ENCODE data around the gene PLCB1. TPM values are rescaled to one million over a fixed set of nuclear protein-coding genes. Genes with fewer than 3 reads are reported as not detected.

The PLCB1 gene
- total and polyA plus RNA-seq, 3 experiments from 2014 or later, result 8.5 to 9.9 (median 8.8) TPM

GRCh38 chr20:8246716-8247115 is 114.7 kb downstream of the PLCB1 start:
- Histone ChIP-seq H3K36me3 (ENCODE audit: insufficient read depth, low read length) (no peaks in the 10 kb centered on the region), H3K9me3 (ENCODE audit: low read length) (no peaks in the 10 kb centered on the region), H3K27me3 (ENCODE audit: insufficient read depth, low read length, poor library complexity, severe bottlenecking) (no peaks in the 10 kb centered on the region), H3K27ac (ENCODE audit: low read depth, low read length) (no peak overlapping the region), H3K4me3 (ENCODE audit: low read length) (no peak overlapping the region), H3K4me1 (ENCODE audit: insufficient read depth, low read length) (no peaks in the 10 kb centered on the region)
- no peak overlapping the region for H3K4me3 Mint-ChIP-seq
- peaks cover 5 to 25% (median 5%) of the 10 kb centered on the region in 3 donors for H3K4me1 Mint-ChIP-seq
- CTCF ChIA-PET, result interaction anchor here (1.0 kb wide), 1 partner anchor 14 kb away, joined by 4 read pairs; no protein-coding TSS in a partner anchor
- POLR2A ChIA-PET, result no interaction called here
- H3K36me3 Mint-ChIP-seq, result no peaks in the 10 kb centered on the region
- no peaks in the 10 kb centered on the region for H3K27me3 Mint-ChIP-seq
- DNase-seq, result no peak
- no peak overlapping the region for H3K27ac Mint-ChIP-seq
- no peaks in the 10 kb centered on the region for H3K9me3 Mint-ChIP-seq

GRCh38 chr20:8248051-8248450 is 116.0 kb downstream of the PLCB1 start:
- no peak overlapping the region for H3K27ac Mint-ChIP-seq
- H3K4me1 ChIP-seq (ENCODE audit: insufficient read depth, low read length), result no peaks in the 10 kb centered on the region
- no peaks in the 10 kb centered on the region for H3K36me3 ChIP-seq (ENCODE audit: insufficient read depth, low read length)
- ChIA-PET POLR2A (no interaction called here), CTCF (no interaction called here)
- H3K27me3 ChIP-seq (ENCODE audit: insufficient read depth, low read length, poor library complexity, severe bottlenecking), result no peaks in the 10 kb centered on the region
- H3K4me1 Mint-ChIP-seq, result peaks cover 9 to 23% (median 10%) of the 10 kb centered on the region in 3 donors
- H3K9me3 Mint-ChIP-seq, result no peaks in the 10 kb centered on the region
- H3K4me3 ChIP-seq (ENCODE audit: low read length), result no peak overlapping the region
- no peak overlapping the region for H3K27ac ChIP-seq (ENCODE audit: low read depth, low read length)
- H3K4me3 Mint-ChIP-seq, result no peak overlapping the region
- H3K27me3 Mint-ChIP-seq, result no peaks in the 10 kb centered on the region
- DNase-seq, result no peak
- H3K36me3 Mint-ChIP-seq, result no peaks in the 10 kb centered on the region
- no peaks in the 10 kb centered on the region for H3K9me3 ChIP-seq (ENCODE audit: low read length)

DNA sequence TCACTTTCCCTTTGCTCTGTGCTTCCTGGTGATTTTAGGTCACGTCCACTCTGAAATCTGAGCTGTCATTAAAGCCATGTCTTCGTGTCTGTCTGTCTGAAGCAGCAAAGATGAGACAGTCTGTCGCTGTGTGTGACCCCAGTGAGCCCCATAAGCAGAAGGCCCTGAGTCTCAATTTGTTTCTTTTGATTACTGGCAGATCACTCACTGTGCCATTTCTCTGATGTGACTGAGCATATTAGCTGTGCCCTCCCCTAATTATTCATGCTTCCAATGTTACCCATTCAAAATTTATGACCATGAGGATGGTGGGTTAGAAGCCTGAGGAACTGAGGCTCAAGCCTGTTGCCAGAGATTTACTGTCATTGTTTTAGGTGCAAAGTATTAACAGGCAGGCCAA is 117.6 kb downstream of the PLCB1 start:
- Histone ChIP-seq H3K4me1 (ENCODE audit: insufficient read depth, low read length) (no peaks in the 10 kb centered on the region), H3K27me3 (ENCODE audit: insufficient read depth, low read length, poor library complexity, severe bottlenecking) (no peaks in the 10 kb centered on the region), H3K4me3 (ENCODE audit: low read length) (no peak overlapping the region), H3K27ac (ENCODE audit: low read depth, low read length) (no peak overlapping the region), H3K36me3 (ENCODE audit: insufficient read depth, low read length) (no peaks in the 10 kb centered on the region), H3K9me3 (ENCODE audit: low read length) (no peaks in the 10 kb centered on the region)
- DNase-seq, result no peak
- ChIA-PET POLR2A (no interaction called here), CTCF (interaction anchor here (1.0 kb wide), 1 partner anchor 206 kb away, joined by 3 read pairs; no protein-coding TSS in a partner anchor)
- Mint-ChIP-seq H3K27me3 (no peaks in the 10 kb centered on the region), H3K36me3 (no peaks in the 10 kb centered on the region), H3K9me3 (no peaks in the 10 kb centered on the region), H3K4me3 (no peak overlapping the region), H3K4me1 (peaks cover 9 to 23% (median 10%) of the 10 kb centered on the region in 3 donors), H3K27ac (peak overlapping the region in 2 of 8 donors; percentile 32 to 61)

DNA sequence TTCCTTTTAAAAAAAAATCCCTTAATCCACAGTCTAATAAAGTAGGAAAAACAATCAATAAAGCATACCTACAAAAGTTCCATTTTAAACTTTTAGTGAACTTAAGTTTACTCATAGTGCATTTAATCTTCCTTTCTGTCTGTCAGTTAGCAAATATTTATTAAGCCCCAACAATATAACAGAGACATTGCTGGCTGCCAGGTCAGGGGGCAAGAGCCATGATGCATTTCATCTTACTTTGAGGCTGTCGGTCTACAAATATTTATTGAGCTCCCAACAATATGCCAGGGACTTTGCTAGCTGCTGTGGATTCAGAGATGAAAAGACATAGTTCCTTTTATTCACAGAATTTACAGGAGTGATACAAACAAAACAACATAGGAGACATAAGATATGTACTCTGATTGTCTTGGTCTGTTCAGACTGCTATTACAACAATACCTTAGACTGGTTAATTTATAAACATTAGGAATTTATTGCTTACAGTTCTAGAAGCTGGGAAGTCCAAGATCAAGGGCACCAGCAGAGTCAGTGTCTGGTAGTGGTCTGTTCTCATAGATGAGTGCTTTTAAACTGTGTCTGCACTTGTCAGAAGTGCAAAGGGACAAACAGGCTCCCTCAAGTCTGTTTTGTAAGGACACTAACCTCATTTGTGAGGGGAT is 118.6 kb downstream of the PLCB1 start:
- Mint-ChIP-seq H3K4me3 (no peak overlapping the region), H3K36me3 (no peaks in the 10 kb centered on the region), H3K27me3 (no peaks in the 10 kb centered on the region), H3K27ac (peak overlapping the region in 1 of 8 donors; percentile 64), H3K9me3 (no peaks in the 10 kb centered on the region), H3K4me1 (peaks cover 9 to 23% (median 10%) of the 10 kb centered on the region in 3 donors)
- Histone ChIP-seq H3K27ac (ENCODE audit: low read depth, low read length) (no peak overlapping the region), H3K4me3 (ENCODE audit: low read length) (no peak overlapping the region), H3K27me3 (ENCODE audit: insufficient read depth, low read length, poor library complexity, severe bottlenecking) (no peaks in the 10 kb centered on the region), H3K36me3 (ENCODE audit: insufficient read depth, low read length) (no peaks in the 10 kb centered on the region), H3K9me3 (ENCODE audit: low read length) (no peaks in the 10 kb centered on the region), H3K4me1 (ENCODE audit: insufficient read depth, low read length) (no peaks in the 10 kb centered on the region)
- ChIA-PET POLR2A (no interaction called here), CTCF (interaction anchor here (1.0 kb wide), 1 partner anchor 207 kb away, joined by 3 read pairs; no protein-coding TSS in a partner anchor)
- DNase-seq, result no peak

- H3K27me3 Mint-ChIP-seq, result no peaks in the 10 kb centered on the region
- no peaks in the 10 kb centered on the region for H3K9me3 ChIP-seq (ENCODE audit: low read length)
- peaks cover 9 to 22% (median 12%) of the 10 kb centered on the region in 3 donors for H3K4me1 Mint-ChIP-seq
- H3K4me1 ChIP-seq (ENCODE audit: insufficient read depth, low read length), result no peaks in the 10 kb centered on the region
- H3K27ac ChIP-seq (ENCODE audit: low read depth, low read length), result no peak overlapping the region
- DNase-seq, result no peak
- no peaks in the 10 kb centered on the region for H3K27me3 ChIP-seq (ENCODE audit: insufficient read depth, low read length, poor library complexity, severe bottlenecking)
- no peaks in the 10 kb centered on the region for H3K9me3 Mint-ChIP-seq
- POLR2A ChIA-PET, result no interaction called here
- H3K4me3 Mint-ChIP-seq, result no peak overlapping the region
- H3K36me3 Mint-ChIP-seq, result no peaks in the 10 kb centered on the region
- no peaks in the 10 kb centered on the region for H3K36me3 ChIP-seq (ENCODE audit: insufficient read depth, low read length)
- CTCF ChIA-PET, result no interaction called here
- H3K4me3 ChIP-seq (ENCODE audit: low read length), result no peak overlapping the region
- H3K27ac Mint-ChIP-seq, result no peak overlapping the region
Observed at GRCh38 chr20:8251201-8251575, 119.1 kb downstream of the PLCB1 start.

GRCh38 chr20:8254911-8255582 is 123.0 kb downstream of the PLCB1 start:
- H3K9me3 ChIP-seq (ENCODE audit: low read length), result no peaks in the 10 kb centered on the region
- H3K27ac ChIP-seq (ENCODE audit: low read depth, low read length), result no peak overlapping the region
- no peaks in the 10 kb centered on the region for H3K27me3 Mint-ChIP-seq
- no peaks in the 10 kb centered on the region for H3K4me1 ChIP-seq (ENCODE audit: insufficient read depth, low read length)
- H3K4me3 Mint-ChIP-seq, result no peak overlapping the region
- H3K4me3 ChIP-seq (ENCODE audit: low read length), result no peak overlapping the region
- H3K36me3 Mint-ChIP-seq, result no peaks in the 10 kb centered on the region
- H3K27ac Mint-ChIP-seq, result no peak overlapping the region
- ChIA-PET CTCF (no interaction called here), POLR2A (no interaction called here)
- no peak for DNase-seq
- no peaks in the 10 kb centered on the region for H3K9me3 Mint-ChIP-seq
- no peaks in the 10 kb centered on the region for H3K27me3 ChIP-seq (ENCODE audit: insufficient read depth, low read length, poor library complexity, severe bottlenecking)
- no peaks in the 10 kb centered on the region for H3K36me3 ChIP-seq (ENCODE audit: insufficient read depth, low read length)
- peaks cover 9 to 14% (median 11%) of the 10 kb centered on the region in 3 donors for H3K4me1 Mint-ChIP-seq

DNA sequence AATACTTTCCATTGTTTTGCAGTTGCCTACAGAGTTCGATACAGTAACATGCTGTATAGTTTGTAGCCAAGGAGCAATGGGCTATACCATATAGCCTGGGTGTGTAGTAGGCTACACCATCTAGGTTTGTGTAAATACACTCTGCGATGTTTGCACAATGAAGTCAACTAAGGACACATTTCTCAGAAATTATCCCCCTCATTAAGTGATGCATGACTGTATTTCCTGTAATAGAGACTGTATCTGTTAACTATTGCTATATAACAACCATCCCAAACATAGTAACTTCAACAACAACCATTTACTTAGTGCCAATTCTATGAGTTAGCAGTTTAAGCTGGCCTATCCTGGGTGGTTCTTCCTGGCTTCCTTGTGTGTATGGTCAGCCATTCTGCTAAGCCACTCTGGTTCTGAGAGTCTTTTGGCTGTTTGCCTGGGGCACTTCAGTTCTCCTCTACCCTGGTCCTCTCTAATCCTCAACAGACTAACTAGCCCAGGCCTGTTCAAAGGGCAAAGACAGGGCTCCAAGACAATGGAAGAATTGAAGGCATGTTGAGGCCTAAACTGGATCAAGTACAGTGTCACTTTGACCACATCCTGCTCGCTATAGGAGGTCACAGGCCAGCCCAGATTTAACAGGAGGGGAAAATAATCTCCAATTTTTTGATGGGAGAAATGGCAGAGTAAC is 124.0 kb downstream of the PLCB1 start:
- H3K36me3 ChIP-seq (ENCODE audit: insufficient read depth, low read length), result no peaks in the 10 kb centered on the region
- CTCF ChIA-PET, result no interaction called here
- no peaks in the 10 kb centered on the region for H3K27me3 ChIP-seq (ENCODE audit: insufficient read depth, low read length, poor library complexity, severe bottlenecking)
- Mint-ChIP-seq H3K4me1 (peaks cover 5 to 16% (median 11%) of the 10 kb centered on the region in 3 donors), H3K4me3 (no peak overlapping the region), H3K27me3 (no peaks in the 10 kb centered on the region), H3K36me3 (no peaks in the 10 kb centered on the region), H3K9me3 (no peaks in the 10 kb centered on the region), H3K27ac (peak overlapping the region in 2 of 8 donors; percentile 23 to 30)
- no peaks in the 10 kb centered on the region for H3K4me1 ChIP-seq (ENCODE audit: insufficient read depth, low read length)
- H3K27ac ChIP-seq (ENCODE audit: low read depth, low read length), result no peak overlapping the region
- no peaks in the 10 kb centered on the region for H3K9me3 ChIP-seq (ENCODE audit: low read length)
- no peak overlapping the region for H3K4me3 ChIP-seq (ENCODE audit: low read length)
- POLR2A ChIA-PET, result no interaction called here
- DNase-seq, result no peak

DNA sequence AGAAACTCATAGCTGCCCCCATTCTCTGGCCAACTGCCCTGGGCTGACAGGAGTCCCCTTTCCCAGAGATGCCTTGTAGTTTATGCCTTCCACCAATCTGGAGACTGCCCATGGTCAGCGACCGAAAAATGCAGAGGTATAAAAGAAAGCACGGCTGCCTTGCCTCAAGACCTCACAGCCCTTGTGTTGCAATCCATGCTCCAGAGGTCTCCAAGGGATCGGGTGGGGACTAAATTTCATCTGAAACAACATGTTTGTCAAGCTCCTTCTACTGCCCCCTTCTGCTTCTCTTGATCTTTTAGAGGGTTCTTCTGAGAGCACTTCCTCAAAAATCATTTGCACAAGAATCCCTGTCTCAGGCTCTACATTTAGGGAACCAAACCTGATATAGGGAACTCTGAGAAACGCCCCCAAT is 128.8 kb downstream of the PLCB1 start:
- CTCF ChIA-PET, result interaction anchor here (1.2 kb wide), 1 partner anchor 14 kb away, joined by 4 read pairs; no protein-coding TSS in a partner anchor
- Mint-ChIP-seq H3K27me3 (peaks cover 0 to 2% of the 10 kb centered on the region in 2 donors), H3K9me3 (no peaks in the 10 kb centered on the region)

More for the DNA sequence above, 128.8 kb downstream of the PLCB1 start:
- no peaks in the 10 kb centered on the region for H3K9me3 ChIP-seq (ENCODE audit: low read length)
- Mint-ChIP-seq H3K4me3 (no peak overlapping the region), H3K36me3 (no peaks in the 10 kb centered on the region), H3K4me1 (peaks cover 0 to 3% (median 3%) of the 10 kb centered on the region in 3 donors), H3K27ac (peak overlapping the region in 1 of 8 donors; percentile 10)
- POLR2A ChIA-PET, result no interaction called here
- no peak overlapping the region for H3K27ac ChIP-seq (ENCODE audit: low read depth, low read length)
- H3K4me1 ChIP-seq (ENCODE audit: insufficient read depth, low read length), result no peaks in the 10 kb centered on the region
- no peaks in the 10 kb centered on the region for H3K36me3 ChIP-seq (ENCODE audit: insufficient read depth, low read length)
- DNase-seq, result no peak
- no peaks in the 10 kb centered on the region for H3K27me3 ChIP-seq (ENCODE audit: insufficient read depth, low read length, poor library complexity, severe bottlenecking)
- no peak overlapping the region for H3K4me3 ChIP-seq (ENCODE audit: low read length)
